Tibial nerve (tissue), 4 donors: ENCODE results near the gene ZBED1.

Experiments
- CTCF ChIP-seq, 5 experiments: fragments of 200-600 bp in 3 of 5; fragments of 450-650 bp in 2 of 5; sonication (generic) in 3 of 5; IDR thresholded peaks; one replicate each; pipeline ENCODE4 v1.5.1; 2016 to 2019; ENCODE audit warnings: antibody characterized with exemption in 5 of 5, mild to moderate bottlenecking in 3 of 5, moderate library complexity in 2 of 5
- EP300 ChIP-seq, 2 donors: sonication (generic); formaldehyde crosslinking; IDR thresholded peaks; one replicate each; pipeline ENCODE4 v1.6.1; 2017; ENCODE audit warnings: antibody characterized with exemption in 2 of 2, mild to moderate bottlenecking in 1 of 2
- POLR2A ChIP-seq, 2 donors: fragments of 450-650 bp; IDR thresholded peaks; one replicate each; pipeline ENCODE4 v1.6.1; 2017; ENCODE audit warnings: antibody characterized with exemption in 2 of 2, mild to moderate bottlenecking in 2 of 2, moderate library complexity in 2 of 2

DNA sequence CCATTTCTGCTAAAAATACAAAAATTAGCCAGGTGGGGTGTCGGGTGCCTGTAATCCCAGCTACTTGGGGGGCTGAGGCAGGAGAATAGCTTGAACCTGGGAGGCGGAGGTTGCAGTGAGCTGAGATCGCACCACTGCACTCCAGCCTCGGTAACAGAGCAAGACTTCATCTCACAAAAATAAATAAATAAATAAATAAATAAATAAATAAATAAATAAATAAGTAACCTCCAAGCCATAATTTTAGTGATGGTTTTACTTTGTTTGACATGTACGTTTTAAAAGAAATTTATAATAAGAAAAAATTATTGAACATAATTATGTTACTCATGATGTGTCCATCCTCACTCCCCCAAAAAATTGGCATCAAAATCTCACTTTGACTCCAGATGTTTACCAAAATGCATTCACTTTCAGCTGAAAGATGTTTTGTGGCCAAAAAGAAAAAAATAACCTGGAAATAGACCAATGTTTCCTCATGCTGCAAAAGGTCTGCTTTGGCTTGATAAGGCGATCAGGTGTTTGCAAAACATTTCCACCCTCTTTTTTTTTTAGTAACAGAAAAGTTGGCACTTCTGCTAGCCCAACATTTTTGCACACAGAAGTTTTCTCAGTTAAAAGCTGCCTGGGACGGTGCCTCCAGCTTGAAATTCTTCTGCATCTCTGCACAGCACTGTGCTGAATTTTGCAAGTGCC lies 42.2 kb upstream of the ZBED1 start:
- TF ChIP-seq POLR2A (IDR thresholded peaks at IDR 0.05): no peak
- TF ChIP-seq CTCF (IDR thresholded peaks at IDR 0.05): no peak
- TF ChIP-seq EP300 (IDR thresholded peaks at IDR 0.05): no peak
